Ovary (tissue), 3 donors: Measurements from ENCODE around the gene DYRK1A.

Experiments used
- EP300 ChIP-seq: sonication (generic); formaldehyde crosslinking; IDR thresholded peaks from one replicate; pipeline ENCODE4 v1.6.1; 2017; ENCODE audit warnings: antibody characterized with exemption
- TF ChIP-seq, protein P1 (sequence below), 3 donors: fragments of 450-650 bp in 2 of 3; fragments of 200-600 bp in 1 of 3; IDR thresholded peaks; one replicate each; pipeline versions ENCODE4 v1.5.1 to v1.8.0; 2016 to 2022; ENCODE audit warnings: antibody characterized with exemption in 3 of 3, mild to moderate bottlenecking in 1 of 3
- donor health status: DM: no; HTN: no; CAD: no.

DNA sequence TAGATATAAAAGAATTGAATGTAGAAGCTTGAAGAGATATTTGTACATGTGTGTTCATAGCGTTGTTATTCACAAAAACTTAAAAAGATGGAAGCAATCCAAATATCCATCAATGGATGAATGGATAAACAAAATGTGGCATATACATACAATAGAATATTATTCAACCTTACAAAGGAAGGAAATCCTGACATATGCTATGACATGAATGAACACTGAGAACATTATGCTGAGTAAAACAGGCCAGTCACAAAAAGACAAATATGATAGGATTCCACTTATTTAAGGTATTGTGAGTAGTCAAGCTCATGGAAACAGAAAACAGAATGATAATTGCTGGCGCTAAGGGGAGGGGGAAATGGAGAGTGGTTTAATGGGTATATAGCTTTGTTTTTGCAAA, 47.0 kb upstream of the DYRK1A start:
- no peak for TF ChIP-seq EP300
- TF ChIP-seq, protein P1, sequence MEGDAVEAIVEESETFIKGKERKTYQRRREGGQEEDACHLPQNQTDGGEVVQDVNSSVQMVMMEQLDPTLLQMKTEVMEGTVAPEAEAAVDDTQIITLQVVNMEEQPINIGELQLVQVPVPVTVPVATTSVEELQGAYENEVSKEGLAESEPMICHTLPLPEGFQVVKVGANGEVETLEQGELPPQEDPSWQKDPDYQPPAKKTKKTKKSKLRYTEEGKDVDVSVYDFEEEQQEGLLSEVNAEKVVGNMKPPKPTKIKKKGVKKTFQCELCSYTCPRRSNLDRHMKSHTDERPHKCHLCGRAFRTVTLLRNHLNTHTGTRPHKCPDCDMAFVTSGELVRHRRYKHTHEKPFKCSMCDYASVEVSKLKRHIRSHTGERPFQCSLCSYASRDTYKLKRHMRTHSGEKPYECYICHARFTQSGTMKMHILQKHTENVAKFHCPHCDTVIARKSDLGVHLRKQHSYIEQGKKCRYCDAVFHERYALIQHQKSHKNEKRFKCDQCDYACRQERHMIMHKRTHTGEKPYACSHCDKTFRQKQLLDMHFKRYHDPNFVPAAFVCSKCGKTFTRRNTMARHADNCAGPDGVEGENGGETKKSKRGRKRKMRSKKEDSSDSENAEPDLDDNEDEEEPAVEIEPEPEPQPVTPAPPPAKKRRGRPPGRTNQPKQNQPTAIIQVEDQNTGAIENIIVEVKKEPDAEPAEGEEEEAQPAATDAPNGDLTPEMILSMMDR (IDR thresholded peaks at IDR 0.05): no peak
